ENCODE measurements around the gene HSH2D.

HSH2D gene

DNA sequence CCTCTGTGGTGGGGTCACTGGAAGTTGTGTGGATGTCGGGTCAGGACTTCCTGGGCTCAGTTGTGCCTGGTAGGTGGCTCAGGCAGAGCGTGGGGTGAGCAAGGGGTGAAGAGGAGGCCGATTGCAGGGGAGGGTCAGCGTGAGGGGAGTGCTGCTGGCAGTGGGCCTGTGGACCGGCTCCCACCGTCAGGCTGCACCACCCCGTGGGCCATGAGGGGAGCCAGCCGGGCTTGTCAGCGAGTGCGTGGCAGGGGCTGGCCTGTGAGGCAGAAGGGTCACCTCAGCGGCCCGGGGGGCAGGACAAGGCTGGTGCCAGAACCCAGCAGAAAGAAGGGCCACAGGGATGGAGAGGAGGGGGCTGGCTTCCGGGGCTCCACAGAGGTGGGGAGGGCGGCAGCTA, 18.5 kb upstream of the HSH2D start:
- TF ChIP-seq POLR2AphosphoS5 (IDR thresholded peaks at IDR 0.05; ENCODE audit: low read depth, low read length): no peak
- TF ChIP-seq TAF1 (IDR thresholded peaks at IDR 0.05; ENCODE audit: borderline replicate concordance, insufficient read depth, low read length): no peak
- no peak for TF ChIP-seq SIN3A (IDR thresholded peaks at IDR 0.05; ENCODE audit: borderline replicate concordance, insufficient read depth, low read length)
- TF ChIP-seq, protein P1, sequence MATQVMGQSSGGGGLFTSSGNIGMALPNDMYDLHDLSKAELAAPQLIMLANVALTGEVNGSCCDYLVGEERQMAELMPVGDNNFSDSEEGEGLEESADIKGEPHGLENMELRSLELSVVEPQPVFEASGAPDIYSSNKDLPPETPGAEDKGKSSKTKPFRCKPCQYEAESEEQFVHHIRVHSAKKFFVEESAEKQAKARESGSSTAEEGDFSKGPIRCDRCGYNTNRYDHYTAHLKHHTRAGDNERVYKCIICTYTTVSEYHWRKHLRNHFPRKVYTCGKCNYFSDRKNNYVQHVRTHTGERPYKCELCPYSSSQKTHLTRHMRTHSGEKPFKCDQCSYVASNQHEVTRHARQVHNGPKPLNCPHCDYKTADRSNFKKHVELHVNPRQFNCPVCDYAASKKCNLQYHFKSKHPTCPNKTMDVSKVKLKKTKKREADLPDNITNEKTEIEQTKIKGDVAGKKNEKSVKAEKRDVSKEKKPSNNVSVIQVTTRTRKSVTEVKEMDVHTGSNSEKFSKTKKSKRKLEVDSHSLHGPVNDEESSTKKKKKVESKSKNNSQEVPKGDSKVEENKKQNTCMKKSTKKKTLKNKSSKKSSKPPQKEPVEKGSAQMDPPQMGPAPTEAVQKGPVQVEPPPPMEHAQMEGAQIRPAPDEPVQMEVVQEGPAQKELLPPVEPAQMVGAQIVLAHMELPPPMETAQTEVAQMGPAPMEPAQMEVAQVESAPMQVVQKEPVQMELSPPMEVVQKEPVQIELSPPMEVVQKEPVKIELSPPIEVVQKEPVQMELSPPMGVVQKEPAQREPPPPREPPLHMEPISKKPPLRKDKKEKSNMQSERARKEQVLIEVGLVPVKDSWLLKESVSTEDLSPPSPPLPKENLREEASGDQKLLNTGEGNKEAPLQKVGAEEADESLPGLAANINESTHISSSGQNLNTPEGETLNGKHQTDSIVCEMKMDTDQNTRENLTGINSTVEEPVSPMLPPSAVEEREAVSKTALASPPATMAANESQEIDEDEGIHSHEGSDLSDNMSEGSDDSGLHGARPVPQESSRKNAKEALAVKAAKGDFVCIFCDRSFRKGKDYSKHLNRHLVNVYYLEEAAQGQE (IDR thresholded peaks at IDR 0.05; ENCODE audit: insufficient read depth in 1 of 2, low read depth in 2 of 2, low read length in 2 of 2): no peak
- TF ChIP-seq FOXP2 (optimal IDR thresholded peaks at IDR 0.05; ENCODE audit: borderline replicate concordance, extremely low read depth, extremely low read length, insufficient read depth): no peak

DNA sequence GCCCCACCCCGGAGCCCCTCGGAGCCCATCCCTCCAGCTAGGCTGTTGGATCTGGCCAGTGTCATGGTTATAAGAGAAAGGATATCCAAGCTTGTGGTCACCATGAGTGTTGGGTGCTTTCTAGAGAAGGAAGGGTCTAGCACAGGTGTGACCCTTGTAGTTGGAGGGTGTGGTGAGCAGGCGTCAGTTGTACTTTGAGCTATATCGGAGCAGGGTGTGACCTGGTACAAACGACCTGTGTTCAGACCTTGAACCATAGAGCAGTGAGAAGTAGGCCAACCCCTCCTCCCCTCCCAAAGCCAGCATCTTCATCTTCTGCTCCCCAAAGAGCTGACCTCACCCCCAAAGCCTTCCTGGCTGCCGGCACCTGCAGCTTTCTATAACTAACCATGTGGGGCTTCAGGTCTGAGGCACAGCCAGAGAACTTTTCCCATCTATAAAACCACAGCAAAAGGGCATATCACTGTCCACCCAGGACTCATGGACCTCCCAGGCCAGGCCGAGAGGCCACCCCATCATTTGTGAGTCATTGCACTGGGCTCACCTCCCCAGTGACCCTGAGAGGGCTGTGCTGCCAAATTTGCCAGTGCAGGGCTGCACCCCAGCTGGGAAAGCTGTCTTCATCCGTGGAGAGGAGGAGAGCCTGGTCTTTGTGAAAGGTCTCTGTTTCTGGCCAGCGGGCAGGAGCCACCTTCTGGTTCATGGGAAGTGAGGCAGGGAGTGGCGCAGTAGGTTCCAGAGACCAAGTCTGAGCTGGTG, 17.6 kb upstream of the HSH2D start:
- TF ChIP-seq, protein P1 (IDR thresholded peaks at IDR 0.05; ENCODE audit: insufficient read depth in 1 of 2, low read depth in 2 of 2, low read length in 2 of 2): no peak
- TF ChIP-seq TAF1 (IDR thresholded peaks at IDR 0.05; ENCODE audit: borderline replicate concordance, insufficient read depth, low read length) (no peak), SIN3A (IDR thresholded peaks at IDR 0.05; ENCODE audit: borderline replicate concordance, insufficient read depth, low read length) (no peak), POLR2AphosphoS5 (IDR thresholded peaks at IDR 0.05; ENCODE audit: low read depth, low read length) (no peak), FOXP2 (optimal IDR thresholded peaks at IDR 0.05; ENCODE audit: borderline replicate concordance, extremely low read depth, extremely low read length, insufficient read depth) (no peak)

DNA sequence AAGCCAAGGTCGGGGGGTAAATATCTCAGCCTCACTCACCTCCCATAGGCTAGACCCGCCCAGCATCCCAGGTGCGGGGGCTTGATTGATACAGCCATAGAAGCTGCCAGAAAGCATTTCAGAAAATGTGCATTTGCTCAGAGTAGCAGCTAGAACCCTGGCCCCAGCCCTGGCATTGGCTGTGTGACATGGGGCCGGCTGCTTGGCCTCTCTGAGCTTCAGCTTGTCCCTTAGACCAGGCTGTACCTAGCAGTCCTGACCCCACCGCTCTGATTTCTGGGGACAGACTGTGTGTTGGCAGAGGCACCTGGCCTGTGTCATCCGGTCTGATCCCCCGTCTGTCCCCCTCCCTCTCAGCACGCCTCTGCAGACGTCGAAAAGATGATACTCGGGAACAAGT, 16.4 kb upstream of the HSH2D start:
- no peak for TF ChIP-seq POLR2AphosphoS5 (IDR thresholded peaks at IDR 0.05; ENCODE audit: low read depth, low read length)
- TF ChIP-seq FOXP2 (optimal IDR thresholded peaks at IDR 0.05; ENCODE audit: borderline replicate concordance, extremely low read depth, extremely low read length, insufficient read depth): no peak
- TF ChIP-seq SIN3A (IDR thresholded peaks at IDR 0.05; ENCODE audit: borderline replicate concordance, insufficient read depth, low read length): no peak
- TF ChIP-seq, protein P1 (IDR thresholded peaks at IDR 0.05; ENCODE audit: insufficient read depth in 1 of 2, low read depth in 2 of 2, low read length in 2 of 2): no peak
- TF ChIP-seq TAF1 (IDR thresholded peaks at IDR 0.05; ENCODE audit: borderline replicate concordance, insufficient read depth, low read length): no peak

DNA sequence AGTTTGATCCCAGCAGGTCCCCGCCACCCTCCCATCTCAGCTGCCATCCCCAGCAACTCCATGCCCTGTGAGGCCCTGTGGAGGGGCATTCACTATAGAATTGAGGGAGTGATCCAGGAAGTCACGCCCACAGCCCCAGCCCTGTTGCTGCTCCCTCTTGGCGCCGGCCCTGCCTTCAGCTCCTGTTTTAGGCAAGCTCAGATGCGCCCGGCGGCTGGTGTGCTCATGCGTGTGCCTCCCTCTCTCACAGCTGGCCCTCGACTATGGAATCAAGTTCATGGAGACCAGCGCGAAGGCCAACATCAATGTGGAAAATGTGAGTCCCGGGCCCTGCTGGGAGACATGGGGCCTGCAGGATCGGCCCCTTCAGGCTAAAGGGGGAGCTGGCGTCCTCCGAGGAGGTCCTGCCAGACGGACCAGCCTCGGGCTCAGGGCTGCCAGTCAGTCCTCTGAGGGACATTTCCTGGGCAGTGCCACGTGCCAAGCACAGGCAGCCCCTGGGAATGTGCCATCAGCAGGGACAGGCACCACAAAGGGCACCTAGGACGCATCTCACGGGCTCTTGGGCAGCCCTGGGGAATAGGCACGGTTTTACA, 15.6 kb upstream of the HSH2D start:
- TF ChIP-seq TAF1 (IDR thresholded peaks at IDR 0.05; ENCODE audit: borderline replicate concordance, insufficient read depth, low read length) (no peak), POLR2AphosphoS5 (IDR thresholded peaks at IDR 0.05; ENCODE audit: low read depth, low read length) (no peak), FOXP2 (optimal IDR thresholded peaks at IDR 0.05; ENCODE audit: borderline replicate concordance, extremely low read depth, extremely low read length, insufficient read depth) (no peak), SIN3A (IDR thresholded peaks at IDR 0.05; ENCODE audit: borderline replicate concordance, insufficient read depth, low read length) (no peak)
- TF ChIP-seq, protein P1 (IDR thresholded peaks at IDR 0.05; ENCODE audit: insufficient read depth in 1 of 2, low read depth in 2 of 2, low read length in 2 of 2): no peak
